Activated T-helper 1 cell treated with Interleukin-2 at 50 U/mL for 16 hours (primary cell): Measurements from ENCODE around the gene PELI1.

Experiments
- DNase-seq: peaks from one replicate; pipeline ENCODE4 v3.0.0-alpha.2; 2020; ENCODE audit warnings: low read depth

PELI1 gene

GRCh38 chr2:64144057-64145013 lies at the start of gene PELI1:
Gene PELI1 (minus strand): TSS chr2:64144420. CDS start chr2:64108310, 36,110 bp downstream.
- peak; percentile 87 for DNase-seq

DNA sequence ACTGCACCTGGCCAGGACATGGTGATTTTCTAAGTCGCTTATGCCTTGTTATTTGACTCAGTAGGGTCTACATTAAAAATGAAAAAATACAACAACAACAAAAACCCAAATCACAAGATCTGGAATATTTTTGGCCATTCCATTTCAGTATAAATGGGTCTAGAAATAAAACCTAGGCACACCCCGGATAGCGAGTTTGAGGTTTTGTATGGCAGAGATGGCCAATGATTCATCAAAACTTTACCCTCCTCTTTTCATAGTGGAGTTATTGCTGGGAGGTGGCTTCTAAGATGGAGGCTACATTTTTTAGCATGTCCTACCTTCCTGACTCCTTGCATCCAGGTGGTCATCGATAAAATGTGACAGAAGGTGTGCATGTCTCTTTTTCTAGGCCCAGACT lies 49.3 kb upstream of the PELI1 start:
- DNase-seq = no peak

- DNase-seq = no peak
Measured at GRCh38 chr2:64192664-64193105, 48.5 kb upstream of the PELI1 start.

DNA sequence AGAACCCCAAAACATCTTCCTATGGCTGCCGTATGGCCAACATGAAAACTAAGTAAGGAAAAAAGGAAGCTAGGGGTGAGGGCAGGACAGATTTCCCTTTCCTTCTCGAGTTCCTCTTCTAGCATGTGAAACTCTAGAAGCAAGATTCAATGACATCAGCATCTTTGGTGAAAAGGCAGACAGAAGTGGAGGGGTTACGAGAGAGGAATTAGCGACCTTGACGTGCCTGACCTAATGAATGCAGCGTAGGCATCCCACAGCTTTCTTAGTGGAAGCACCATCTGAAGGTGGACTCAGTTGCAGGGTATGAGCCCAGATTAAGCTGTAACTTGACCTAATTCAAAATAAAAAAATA lies 47.9 kb upstream of the PELI1 start:
- no peak for DNase-seq

- no peak for DNase-seq
Measured at GRCh38 chr2:64189586-64189985, 45.4 kb upstream of the PELI1 start.

DNA sequence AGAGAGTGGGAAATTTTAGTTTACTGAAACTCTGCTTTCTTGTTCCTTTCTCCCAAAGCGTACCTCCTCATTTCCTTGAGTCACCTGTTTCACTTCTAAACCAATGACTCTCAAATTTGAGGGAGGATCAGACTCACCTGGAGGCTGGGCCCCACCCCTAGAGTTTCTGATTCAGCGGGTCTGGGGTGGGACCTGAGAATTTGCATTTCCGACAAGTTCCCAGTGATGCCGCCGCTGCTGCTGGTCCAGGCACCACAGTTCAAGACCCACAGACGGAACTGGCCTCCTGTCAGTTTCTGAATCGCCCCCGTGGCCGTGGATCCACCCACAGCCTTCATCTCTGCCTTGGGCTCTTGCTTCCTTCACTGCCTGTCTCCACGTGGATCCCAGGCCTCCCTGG lies 44.9 kb upstream of the PELI1 start:
- no peak for DNase-seq

DNA sequence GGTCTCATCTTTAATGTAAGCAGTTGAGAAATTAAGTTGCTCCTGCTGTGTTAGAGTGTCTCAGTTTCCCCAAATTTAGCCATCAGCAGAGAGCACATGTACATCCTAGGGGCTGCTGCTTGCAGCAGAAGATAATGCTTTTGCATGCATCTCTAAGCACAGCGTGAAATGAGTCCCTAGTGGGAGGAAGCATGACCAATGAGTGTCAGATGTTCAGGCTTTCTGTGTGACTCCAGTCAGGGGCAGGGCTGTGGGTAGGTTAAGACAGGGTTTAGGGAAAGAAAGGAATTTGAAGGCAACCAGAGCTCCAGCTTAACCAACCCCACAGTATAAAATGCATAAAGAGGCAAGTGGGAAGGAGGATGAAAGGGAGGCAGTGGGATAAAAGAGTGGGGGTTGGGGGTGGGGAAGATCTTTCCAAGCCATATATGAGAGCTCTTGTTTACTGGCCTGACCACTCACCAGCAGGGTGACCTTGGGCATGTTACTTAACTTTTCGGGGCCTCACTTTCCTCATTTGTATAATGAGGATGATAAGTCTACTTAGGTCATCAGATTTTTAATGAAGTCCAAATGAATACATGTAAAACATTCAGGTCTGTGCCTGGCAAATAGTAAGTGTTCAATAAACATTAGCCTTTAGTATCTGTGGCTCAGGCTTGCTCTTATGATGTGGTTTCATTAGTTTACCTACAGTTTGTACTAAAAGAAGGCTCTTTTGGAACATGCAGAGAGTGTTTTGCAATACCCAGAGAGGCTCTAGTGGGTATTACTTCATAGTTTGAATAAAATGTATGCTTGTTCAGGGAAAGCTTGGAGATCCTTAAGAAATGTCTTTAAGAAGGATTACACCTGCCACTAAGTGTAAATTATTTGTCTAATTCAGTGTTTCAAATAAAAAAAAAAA lies 42.7 kb upstream of the PELI1 start:
- no peak for DNase-seq

DNA sequence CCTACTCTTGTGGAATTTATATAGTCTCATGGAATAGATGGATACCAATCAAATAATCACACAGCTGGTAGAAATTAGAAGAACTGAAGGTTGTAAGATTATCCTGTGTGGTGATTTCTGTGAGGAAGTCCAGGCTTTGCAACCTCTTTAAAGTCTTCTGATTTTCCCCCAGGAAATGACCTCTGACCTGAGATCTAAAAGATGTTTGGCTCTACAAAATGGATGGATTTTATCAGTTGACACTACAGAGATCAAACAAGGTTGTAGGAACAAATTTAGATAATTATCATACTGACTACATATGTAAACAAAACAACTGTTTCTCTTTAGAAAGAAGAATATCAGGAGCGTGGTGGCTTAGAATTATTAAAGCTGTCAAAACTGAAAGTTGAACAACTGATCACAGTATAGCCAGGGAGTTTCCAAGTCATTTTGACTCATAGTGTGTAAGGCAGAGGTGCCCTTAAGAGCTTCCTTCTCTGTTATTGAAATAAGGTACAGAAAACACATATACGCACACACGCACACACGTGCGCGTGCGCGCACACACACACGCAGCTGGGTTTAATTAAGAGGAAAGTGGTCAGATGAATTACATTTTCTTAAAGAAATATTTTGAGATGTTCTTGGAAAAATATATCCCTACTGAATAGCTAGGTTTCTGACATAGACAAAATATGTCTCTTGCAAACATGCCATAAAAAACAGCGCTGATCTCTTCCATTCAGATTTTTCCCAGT lies 35.5 kb upstream of the PELI1 start:
- DNase-seq = no peak

GRCh38 chr2:64177315-64177714 lies 33.1 kb upstream of the PELI1 start:
- DNase-seq = no peak

DNA sequence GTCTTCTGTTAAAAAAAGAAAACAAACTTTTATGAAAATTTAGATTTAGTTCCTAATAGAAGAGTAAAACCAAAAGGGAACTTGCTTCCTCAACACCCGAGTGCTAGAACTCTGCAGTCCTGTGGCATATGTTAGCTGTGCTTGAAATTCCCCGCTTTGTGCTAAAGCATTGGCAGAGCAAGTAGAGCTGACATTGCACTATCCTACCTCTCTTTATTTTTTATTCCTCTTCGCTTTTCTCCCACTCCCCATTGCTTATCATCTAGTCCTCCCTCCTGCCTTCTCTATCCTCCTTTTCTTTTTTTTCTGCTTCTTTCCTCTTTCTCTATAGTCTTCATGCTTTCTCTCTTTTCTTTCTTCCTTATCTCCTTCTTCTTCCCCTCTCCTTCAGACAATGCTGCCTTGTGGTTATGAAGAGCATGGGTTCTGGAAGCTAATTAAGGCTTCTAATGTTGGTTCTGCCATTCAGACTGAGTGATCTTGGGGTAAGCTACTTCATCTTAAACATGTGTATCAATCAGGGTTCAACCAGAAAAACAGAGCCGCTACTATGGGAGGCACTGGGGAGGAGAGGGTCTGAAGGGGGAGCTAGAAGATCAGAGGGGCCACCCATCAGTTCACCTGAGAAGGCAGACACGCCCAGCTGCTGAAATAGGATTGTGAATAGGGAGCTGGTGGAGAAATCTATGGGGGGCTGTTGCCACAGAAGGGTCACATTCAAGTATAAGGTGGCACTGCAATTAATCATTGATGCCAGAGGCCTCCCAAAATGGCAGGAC lies 31.4 kb upstream of the PELI1 start:
- no peak for DNase-seq

DNA sequence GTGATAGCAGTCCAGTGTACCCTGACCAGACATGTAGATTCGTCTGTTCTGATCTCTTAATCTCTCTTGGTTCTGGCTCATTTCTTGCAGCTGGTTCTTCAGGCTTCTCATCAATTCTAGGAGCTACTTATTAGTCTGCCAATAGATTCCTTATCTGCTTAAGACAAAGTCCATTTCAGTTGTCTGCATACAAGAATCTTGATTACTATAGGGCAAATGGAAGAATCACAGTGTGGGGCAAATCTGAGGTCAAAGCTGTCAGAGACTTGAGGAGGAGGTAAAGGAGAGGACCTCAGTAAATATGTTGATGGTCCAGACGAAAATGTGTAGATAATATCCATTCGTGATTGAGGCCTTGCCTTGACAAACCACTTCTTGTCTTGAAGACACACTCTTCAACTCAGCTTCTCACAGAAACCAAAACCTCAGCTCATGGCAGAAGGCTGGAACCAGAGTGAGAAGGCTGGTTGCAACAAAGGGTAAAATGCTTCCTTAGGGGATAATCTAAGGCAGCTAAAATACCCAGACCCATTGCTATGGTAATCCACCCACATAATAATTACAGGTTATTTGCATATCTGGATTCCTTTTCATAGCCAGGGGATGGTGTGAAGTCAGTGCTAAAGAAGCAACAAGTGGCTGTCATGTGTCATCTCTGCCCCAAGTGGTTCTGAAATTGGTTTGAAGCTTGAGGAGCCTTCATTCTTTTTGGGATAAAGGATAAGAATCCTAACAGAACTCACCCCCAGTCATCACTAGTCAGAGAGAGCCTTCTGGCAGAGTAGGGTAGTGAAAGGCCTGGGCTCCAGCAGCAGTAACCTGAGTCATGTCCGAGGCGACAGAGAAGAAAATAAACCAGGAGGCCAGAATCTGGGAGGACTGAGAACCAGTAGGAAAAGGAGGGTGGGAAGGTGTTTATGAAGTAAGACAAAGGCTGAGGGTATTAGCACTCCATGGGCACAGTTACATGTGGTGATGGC lies 29.2 kb upstream of the PELI1 start:
- DNase-seq = no peak

- no peak for DNase-seq
Measured at GRCh38 chr2:64168756-64169155, 24.5 kb upstream of the PELI1 start.

- no peak for DNase-seq
Measured at GRCh38 chr2:64168201-64168600, 24.0 kb upstream of the PELI1 start.

DNA sequence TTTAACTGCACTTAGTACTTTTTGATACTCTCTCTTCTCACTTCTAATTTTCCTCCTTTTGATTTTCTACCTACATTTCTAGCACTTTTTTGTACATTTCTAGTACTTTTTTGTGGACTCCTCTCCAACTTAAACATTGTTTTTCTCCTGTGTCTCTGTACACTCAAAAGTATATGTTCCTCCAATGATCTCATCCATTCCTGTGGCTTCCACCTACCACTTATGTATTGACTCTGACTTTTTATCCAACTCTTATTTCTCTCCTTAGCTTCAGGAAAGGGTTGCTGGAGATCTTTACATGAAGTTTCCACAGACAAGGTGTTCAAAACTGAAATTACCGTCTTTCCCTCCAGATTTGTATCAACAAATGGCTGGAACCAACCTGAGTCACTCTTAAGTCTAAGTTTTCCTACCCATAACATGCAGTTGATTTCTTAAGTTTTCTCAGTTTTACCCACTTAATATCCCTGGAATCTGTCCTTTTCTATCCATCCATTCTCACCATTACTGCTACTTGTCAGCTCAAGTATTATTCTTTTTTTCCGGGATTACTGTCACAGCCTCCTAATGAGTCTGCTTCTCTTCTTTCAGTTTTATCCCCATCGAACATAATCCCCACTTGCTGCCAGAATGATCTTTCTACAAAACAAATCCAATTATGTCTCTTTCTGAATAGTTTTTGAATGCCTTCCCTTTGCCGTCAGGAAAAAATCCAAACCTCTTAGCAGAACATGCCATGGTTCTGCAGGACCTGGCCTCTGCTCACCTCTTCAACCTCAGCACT lies 22.6 kb upstream of the PELI1 start:
- DNase-seq = no peak

DNA sequence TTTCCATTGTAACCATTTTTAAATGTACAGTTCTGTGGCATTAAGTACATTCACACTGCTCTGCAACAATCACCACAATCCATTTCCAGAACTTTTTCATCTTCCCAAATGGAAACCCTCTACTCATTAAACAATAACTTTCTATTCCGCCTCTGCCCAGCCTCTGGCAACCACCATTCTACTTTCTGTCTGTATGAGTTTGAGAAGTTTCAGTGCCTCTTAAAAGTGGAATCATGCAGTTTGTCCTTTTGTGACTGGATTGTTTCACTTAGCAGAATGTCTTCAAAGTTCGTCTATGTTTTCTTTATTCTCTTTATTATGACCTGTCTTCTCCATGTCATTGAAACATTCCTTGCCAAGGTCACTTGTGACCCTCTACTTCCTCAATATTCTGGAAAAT lies 22.0 kb upstream of the PELI1 start:
- no peak for DNase-seq

- DNase-seq = no peak
Measured at GRCh38 chr2:64165706-64166105, 21.5 kb upstream of the PELI1 start.

DNA sequence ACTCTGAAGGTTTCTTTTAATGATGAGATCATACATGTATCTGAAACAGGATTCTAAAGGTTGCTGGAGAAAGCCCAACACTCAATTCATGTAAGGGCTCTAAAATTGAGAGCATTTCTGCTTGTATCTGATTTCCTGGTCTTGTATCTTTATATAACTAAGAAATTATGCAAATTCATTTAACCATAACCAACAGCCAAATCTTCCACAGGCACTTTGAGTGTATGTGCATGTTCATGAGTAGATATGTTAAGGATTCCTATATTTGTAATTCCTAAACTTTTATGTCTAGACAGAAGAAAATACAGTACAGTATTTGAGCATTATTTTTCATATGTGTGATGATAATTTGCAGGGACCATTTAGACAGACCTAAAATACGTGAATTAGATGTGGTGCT lies 20.4 kb upstream of the PELI1 start:
- DNase-seq = no peak

GRCh38 chr2:64162516-64162915 lies 18.3 kb upstream of the PELI1 start:
- DNase-seq = no peak

- no peak for DNase-seq
Measured at GRCh38 chr2:64157792-64158191, 13.6 kb upstream of the PELI1 start.
